Panc1 (cell line): ENCODE data around the gene ARPP19. TPM values are rescaled to one million over a fixed set of nuclear protein-coding genes. Genes with fewer than 3 reads are reported as not detected.

Experiments used
- ATAC-seq: fragments of 200-7000 bp; cut with Tn5 transposase; 2 replicates; pipeline ENCODE4 v1.9.1; 2020; ENCODE audit warnings: mild to moderate bottlenecking, moderate library complexity
- BruUV-seq: library from RNA; stranded (reverse); fragments of 400-500 nt; replicated peaks from 2 replicates; lab custom pipeline; 2021; lab: Mats Ljungman, UMichigan
- CTCF ChIA-PET: fragments of 300-600 bp; sonication (Branson Sonifier 250); formaldehyde crosslinking; loops from one replicate; lab custom pipeline; 2022; ENCODE audit warnings: antibody characterized with exemption; lab: Charles Lee
- POLR2A ChIA-PET: fragments of 300-600 bp; sonication (Branson Sonifier 250); formaldehyde crosslinking; loops from one replicate; lab custom pipeline; 2022; ENCODE audit warnings: antibody characterized with exemption; lab: Charles Lee
- DNase-seq: peaks from one replicate; pipeline ENCODE4 v3.0.0-alpha.2; 2010; ENCODE audit warnings: low read depth, low spot score
- H3K27ac ChIP-seq: 2 replicates; pipeline ENCODE4 v1.5.1; 2011; ENCODE audit warnings: mild to moderate bottlenecking, low read length, inconsistent platforms
- H3K27me3 ChIP-seq: fragments of 200-500 bp; sonication (Bioruptor generic); 2 replicates; pipeline ENCODE4 v1.6.0; 2014; ENCODE audit warnings: low read length, inconsistent platforms; ENCODE audit not compliant: control insufficient read depth, insufficient read depth
- H3K36me3 ChIP-seq: fragments of 200-500 bp; sonication (Bioruptor generic); 2 replicates; pipeline ENCODE4 v1.5.1; 2014; ENCODE audit warnings: inconsistent platforms, mild to moderate bottlenecking, low read length, moderate library complexity; ENCODE audit not compliant: control insufficient read depth, insufficient read depth
- H3K4me1 ChIP-seq: 2 replicates; pipeline ENCODE4 v1.5.1; 2011; ENCODE audit warnings: inconsistent platforms, mild to moderate bottlenecking, low read length, moderate library complexity; ENCODE audit not compliant: control insufficient read depth, insufficient read depth
- H3K4me3 ChIP-seq, 2 experiments: 2 replicates each; pipeline ENCODE4 v1.5.1; 2011 to 2012; ENCODE audit warnings: low read depth in 2 of 2, low read length in 2 of 2, mild to moderate bottlenecking in 2 of 2, inconsistent platforms in 1 of 2, moderate library complexity in 1 of 2
- H3K9me3 ChIP-seq: fragments of 200-500 bp; sonication (Bioruptor generic); 2 replicates; pipeline ENCODE4 v1.5.1; 2014; ENCODE audit warnings: low read depth, mild to moderate bottlenecking, inconsistent platforms, low read length, moderate library complexity; ENCODE audit not compliant: control insufficient read depth, insufficient read depth
- CTCF ChIP-seq: fragments of 450-650 bp; IDR thresholded peaks from 2 replicates; pipeline ENCODE4 v1.5.1; 2017; ENCODE audit warnings: mild to moderate bottlenecking
- POLR2AphosphoS5 ChIP-seq: IDR thresholded peaks from 2 replicates; pipeline ENCODE4 v1.6.1; 2012; ENCODE audit warnings: mild to moderate bottlenecking, low read depth, low read length, moderate library complexity
- REST ChIP-seq, 2 experiments: IDR thresholded peaks; 2 replicates each; pipeline ENCODE4 v1.6.1; 2011 to 2012; ENCODE audit warnings: low read depth in 2 of 2, control low read depth in 1 of 2, low read length in 1 of 2, mild to moderate bottlenecking in 1 of 2, moderate library complexity in 1 of 2; ENCODE audit not compliant: insufficient read depth in 1 of 2
- SIN3A ChIP-seq: IDR thresholded peaks from 2 replicates; pipeline ENCODE4 v1.6.1; 2012; ENCODE audit warnings: low read depth, mild to moderate bottlenecking, low read length, moderate library complexity, borderline replicate concordance; ENCODE audit not compliant: insufficient read depth
- TCF7L2 ChIP-seq: IDR thresholded peaks from 2 replicates; pipeline ENCODE4 v1.6.1; 2011; ENCODE audit warnings: mild to moderate bottlenecking, low read depth, low read length, inconsistent platforms
- in situ Hi-C: cut with HindIII; loops from 2 replicates; pipeline ENCODE4 v1.10.0; 2016; ENCODE audit warnings: low sequenced_read_pairs, low pct_unique_long_range_greater_than_20kb
- intact Hi-C: fragments of 100-400 bp; cut with micrococcal nuclease; formaldehyde crosslinking; loops from one replicate; pipeline ENCODE4 v1.10.0; 2022; ENCODE audit not compliant: unreplicated experiment
- total RNA-seq: library from RNA; stranded (reverse); gene quantifications from one replicate; pipeline ENCODE4 v1.2.1, GENCODE V29; 2021; ENCODE audit not compliant: unreplicated experiment

ARPP19 gene
- total RNA-seq, 1 experiment from 2014 or later = 153 TPM

GRCh38 chr15:52557274-52557641 lies 11.6 kb downstream of the ARPP19 start:
- no TSS peak for BruUV-seq
- CTCF ChIA-PET = no interaction called here
- DNase-seq (no peak), ATAC-seq (no peak)
- H3K4me3 ChIP-seq = no peak overlapping the region
- peaks cover 10% of the 10 kb centered on the region; the same call in 1 of the 2 replicates for H3K4me1 ChIP-seq
- H3K27me3 ChIP-seq = no peaks in the 10 kb centered on the region
- intact Hi-C loops = loop anchor here (5.0 to 10.0 kb wide), 2 partner anchors 58 to 175 kb away; no protein-coding TSS in a partner anchor
- peaks cover 24% of the 10 kb centered on the region; the same call in 1 of the 2 replicates for H3K36me3 ChIP-seq
- no peak for TF ChIP-seq REST (IDR thresholded peaks at IDR 0.05; ENCODE audit: insufficient read depth in 1 of 2, low read depth in 2 of 2, low read length in 1 of 2)
- no peak for TF ChIP-seq SIN3A
- TF ChIP-seq TCF7L2 = no peak
- TF ChIP-seq CTCF = no peak
- TF ChIP-seq POLR2AphosphoS5 = no peak
- in situ Hi-C loops = no loop called here
- no peak overlapping the region for H3K27ac ChIP-seq
- POLR2A ChIA-PET = no interaction called here
- H3K9me3 ChIP-seq = no peaks in the 10 kb centered on the region

GRCh38 chr15:52556524-52557273 lies 12.1 kb downstream of the ARPP19 start:
- Histone ChIP-seq H3K9me3 (no peaks in the 10 kb centered on the region), H3K27me3 (no peaks in the 10 kb centered on the region), H3K36me3 (peaks cover 28% of the 10 kb centered on the region), H3K4me3 (no peak overlapping the region), H3K27ac (no peak overlapping the region), H3K4me1 (peaks cover 10% of the 10 kb centered on the region; the same call in 1 of the 2 replicates)
- ATAC-seq (no peak), DNase-seq (no peak)
- CTCF ChIA-PET = no interaction called here
- no TSS peak for BruUV-seq
- in situ Hi-C loops (no loop called here), intact Hi-C loops (loop anchor here (5.0 to 10.0 kb wide), 2 partner anchors 58 to 176 kb away; no protein-coding TSS in a partner anchor)
- TF ChIP-seq SIN3A (no peak), CTCF (no peak), POLR2AphosphoS5 (no peak), REST (IDR thresholded peaks at IDR 0.05; ENCODE audit: insufficient read depth in 1 of 2, low read depth in 2 of 2, low read length in 1 of 2) (no peak), TCF7L2 (no peak)
- POLR2A ChIA-PET = no interaction called here
